GM18502 (cell line): Measurements from ENCODE around the gene FAM72A.
"Not testable (repeated sequence)": the region's sequence is repeated elsewhere in the genome, so short reads cannot be mapped to it uniquely, and the experiment has no call there.

Source experiments
- ATAC-seq: cut with Tn5 transposase; IDR thresholded peaks from one replicate; pipeline ENCODE4 v1.9.1; 2021; ENCODE audit warnings: mild to moderate bottlenecking; ENCODE audit not compliant: unreplicated experiment, poor library complexity

FAM72A gene

GRCh38 chr1:206202789-206203363, at the start of gene FAM72A:
TSS of gene FAM72A (minus strand) at chr1:206202839. CDS start at chr1:206202025, 814 bp downstream.
- ATAC-seq = peak; percentile 83

DNA sequence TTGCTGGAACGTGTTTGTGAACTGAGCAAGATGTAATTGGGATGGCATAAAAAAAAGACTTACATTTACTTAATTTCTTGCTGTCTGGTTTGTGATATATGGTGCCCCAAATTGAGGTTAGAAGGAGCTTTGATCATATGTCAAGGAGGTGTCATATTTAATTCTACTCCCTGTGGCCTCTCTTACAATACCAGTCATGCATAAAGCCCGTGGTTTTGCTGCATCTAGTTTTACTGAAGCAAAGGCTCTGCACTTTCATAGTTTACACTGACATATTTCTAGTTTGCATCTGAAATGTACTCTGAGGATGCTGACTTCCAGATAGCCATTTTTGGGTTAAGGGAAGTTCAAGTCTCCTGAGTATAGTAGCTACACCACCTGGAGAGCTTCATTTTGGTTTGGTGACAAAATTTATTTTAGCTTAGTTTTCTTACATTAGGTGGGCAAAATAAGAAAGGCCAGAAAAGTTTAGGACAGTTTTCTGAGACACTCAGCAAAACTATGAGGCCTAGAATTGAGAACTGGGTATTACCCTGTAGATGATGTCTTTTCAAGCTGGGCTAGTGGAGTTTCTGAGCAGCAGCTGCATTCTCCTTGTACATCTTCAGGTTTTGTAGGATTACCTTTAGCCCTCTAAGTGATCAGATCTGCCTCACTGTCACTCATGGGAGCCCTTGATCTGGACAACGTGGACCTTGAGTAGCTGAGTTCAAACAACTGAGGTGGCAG, 48.5 kb upstream of the FAM72A start:
- not testable (repeated sequence) for ATAC-seq

DNA sequence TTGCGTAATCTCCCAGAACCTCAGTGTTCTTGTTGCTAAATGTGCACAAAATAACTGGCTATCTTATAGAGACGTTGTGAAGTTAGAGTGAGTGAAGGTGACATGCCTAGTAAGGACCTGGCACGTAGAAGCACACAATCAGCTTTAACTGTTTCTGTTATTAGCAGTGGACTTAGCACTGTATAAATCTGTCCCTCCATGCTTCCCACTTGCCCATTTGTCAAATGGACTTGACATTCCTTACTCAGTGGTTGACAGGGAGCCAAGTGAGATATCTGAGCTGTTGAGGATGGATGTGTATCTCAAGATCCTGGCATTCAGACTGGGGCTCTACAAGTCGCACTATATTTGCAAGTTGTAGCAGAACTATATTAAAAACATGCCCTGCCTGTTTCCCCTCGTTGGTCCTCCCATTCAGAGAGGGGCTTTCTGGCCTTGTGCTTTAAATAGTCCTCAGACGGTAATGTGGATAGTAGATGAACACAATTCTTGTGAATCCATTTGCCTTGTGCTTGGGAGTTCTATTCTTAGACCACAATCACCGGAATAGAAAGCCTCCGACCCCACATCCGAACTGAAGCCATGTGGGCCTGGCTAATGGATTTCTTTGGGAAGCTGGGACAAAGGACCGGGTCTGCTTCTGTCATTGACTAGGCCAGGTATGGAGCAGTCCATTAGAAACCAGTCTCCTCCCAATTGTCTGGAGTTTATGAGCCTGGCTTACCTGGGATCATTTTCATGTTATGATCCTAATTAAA, 43.7 kb upstream of the FAM72A start:
- not testable (repeated sequence) for ATAC-seq

DNA sequence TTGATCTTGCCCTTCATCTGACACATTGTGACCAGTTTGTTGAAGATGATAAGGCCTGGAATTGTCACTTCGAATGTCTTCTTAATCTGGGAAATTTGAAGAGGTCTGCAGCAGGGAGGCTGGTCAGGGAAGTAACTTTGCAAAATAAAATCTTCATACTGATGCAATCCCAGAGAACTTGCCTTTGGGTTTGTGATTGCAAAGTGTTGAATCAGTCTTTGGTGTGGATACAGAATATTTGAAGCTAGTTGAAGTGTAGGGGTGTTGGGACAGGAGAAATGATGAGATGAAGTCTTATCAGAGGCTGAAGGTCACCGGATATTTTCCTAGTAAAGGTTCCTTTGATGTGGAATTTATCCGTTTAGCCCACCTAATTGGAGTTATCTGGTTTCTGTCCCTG, 42.8 kb upstream of the FAM72A start:
- not testable (repeated sequence) for ATAC-seq

- peak; percentile 98 for ATAC-seq
These were observed 40.7 kb upstream of the FAM72A start for GRCh38 chr1:206243335-206243734.

- peak; percentile 47 for ATAC-seq
These were observed 37.6 kb upstream of the FAM72A start for GRCh38 chr1:206240288-206240687.

GRCh38 chr1:206235190-206235589, 32.6 kb upstream of the FAM72A start:
- ATAC-seq = not testable (repeated sequence)

DNA sequence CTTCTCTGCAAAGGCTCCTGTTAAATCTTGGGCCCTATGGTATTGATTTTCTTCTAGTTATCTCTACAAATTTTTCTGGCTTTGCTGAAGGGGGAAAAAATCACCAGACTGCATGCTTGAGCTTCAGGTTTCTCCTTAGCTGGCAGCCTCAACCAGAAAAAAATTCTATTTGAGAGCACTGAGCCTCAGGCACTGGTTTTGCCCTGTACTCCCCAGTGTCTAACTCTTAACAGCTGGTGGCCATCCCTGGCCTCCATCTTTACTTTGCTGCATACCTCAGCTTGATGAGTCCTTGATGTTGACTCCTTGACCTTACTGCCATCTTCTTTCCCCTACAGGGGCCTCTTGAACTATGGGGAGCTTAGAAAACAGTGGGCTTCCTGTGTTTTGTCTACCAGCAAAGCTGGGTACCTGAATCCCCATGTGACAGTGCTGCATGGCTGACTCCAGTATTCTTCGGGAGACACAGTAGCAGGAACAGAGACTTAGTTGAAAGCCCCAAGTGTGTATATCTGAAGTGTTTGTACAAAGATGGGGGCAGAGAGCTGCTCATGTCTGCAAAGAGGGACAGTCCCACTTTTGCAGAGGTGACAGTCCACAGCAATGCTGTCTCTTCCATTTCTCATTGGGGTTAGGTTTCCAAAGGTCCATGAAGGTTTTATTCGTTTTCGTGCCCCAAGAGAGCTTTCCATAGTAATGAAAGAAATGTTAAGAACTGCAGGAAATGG, 31.7 kb upstream of the FAM72A start:
- ATAC-seq = not testable (repeated sequence)

GRCh38 chr1:206232970-206233645, 30.5 kb upstream of the FAM72A start:
- ATAC-seq = peak; percentile 60

DNA sequence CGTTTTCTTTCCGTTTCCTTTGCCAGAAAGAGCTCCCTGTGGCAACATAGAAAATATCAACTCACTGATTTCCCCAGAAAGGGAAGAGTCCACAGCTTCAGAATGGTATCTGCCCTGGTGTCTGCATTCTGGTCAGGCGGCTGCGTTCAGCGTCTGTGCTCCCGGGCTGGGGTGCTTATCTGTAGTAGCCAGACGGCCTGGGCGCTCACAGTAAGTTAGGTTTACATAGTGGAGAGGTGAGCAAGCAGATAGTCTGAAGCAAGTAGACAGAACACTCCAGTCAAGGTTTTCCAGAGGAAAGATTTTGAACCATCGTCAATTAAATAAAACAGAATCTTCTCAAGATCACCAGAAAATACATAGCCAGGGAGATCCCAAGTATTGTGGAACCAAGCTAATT, 29.4 kb upstream of the FAM72A start:
- not testable (repeated sequence) for ATAC-seq

DNA sequence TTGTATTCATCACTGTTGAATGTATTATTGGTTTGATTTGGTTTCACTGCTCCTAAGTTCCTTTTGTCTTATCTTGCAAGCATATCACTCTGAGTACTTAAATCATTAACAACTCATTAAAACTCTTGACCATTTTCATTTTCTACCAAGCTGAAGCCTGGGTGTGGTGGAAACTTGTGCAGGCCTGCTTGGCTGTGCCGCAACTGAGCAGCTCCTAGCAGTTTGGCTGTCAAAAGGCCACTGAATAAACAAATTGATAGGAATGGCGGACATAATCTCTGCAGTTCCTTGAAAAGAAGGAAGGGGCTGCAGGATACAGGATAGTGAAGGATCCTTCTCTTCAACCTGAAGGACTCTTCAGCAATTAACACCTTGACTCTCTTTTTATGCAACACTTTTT, 26.6 kb upstream of the FAM72A start:
- not testable (repeated sequence) for ATAC-seq

GRCh38 chr1:206226886-206227285, 24.2 kb upstream of the FAM72A start:
- not testable (repeated sequence) for ATAC-seq

GRCh38 chr1:206225386-206225785, 22.7 kb upstream of the FAM72A start:
- ATAC-seq = not testable (repeated sequence)

DNA sequence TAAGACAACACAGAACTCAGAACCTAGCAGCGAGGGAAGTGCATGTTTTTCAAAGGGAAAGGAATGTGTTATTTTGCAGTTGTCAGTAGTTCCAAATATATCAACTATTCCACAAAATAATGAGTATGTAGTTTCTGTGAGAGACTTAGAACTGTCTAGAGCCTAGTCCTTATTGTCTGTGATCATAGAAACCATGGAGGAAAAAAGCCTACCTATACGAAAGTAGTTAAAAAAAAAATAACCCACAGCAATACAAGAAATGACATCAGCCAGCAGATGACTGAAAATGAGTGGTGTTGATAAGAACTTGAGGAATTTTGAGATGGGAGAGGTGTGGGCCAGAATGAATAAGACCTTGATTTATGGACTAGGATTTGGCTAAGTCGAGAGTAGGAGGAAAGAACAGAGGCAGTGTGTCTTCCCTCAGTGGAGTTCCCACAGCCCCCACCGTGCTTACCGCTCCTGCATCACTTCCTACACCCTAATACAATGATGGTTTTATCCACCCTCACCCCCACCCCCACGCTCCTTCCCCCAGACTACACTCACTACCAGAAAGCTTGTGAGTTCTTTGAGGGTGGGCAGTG, 21.6 kb upstream of the FAM72A start:
- ATAC-seq = not testable (repeated sequence)

GRCh38 chr1:206221585-206221984, 18.9 kb upstream of the FAM72A start:
- not testable (repeated sequence) for ATAC-seq

GRCh38 chr1:206220332-206221000, 17.8 kb upstream of the FAM72A start:
- not testable (repeated sequence) for ATAC-seq

DNA sequence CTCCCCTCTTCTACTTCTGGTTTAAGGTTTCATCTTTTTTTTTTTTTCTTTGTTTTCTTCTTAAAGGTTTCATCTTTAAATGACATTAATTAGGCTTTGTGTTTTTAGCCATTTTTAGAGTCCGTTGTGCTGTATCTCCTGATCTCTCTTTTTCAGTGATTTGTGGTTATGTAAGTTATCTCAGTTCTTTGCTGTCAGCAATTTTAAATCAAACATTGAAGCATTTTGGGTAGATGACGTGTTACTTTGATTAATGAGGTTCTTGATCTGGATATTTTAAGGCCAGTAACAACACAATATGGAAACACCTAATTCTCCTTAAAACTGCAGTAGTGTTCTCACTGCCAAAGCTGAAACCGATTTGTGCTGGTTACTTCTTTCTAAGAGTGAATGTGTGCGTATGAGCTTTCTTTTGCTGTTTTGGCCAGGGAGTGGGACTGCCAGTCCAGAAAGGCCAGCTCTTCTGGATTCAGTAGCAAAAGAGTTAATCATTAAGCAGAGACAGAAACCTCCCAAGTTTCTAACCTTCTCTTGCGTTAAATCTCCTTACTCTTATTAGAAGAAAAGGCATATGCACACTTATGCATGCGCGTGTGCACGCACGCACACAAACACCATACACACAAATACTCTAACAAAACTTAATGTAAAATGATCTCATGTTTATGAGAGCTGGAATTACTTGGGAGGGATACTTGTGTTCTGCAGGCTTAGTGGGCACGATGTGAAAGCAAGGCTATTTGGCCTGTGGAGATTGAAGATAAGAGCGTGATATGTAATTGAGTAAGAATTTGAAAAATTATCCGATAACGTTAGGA, 17.1 kb upstream of the FAM72A start:
- ATAC-seq = not testable (repeated sequence)

DNA sequence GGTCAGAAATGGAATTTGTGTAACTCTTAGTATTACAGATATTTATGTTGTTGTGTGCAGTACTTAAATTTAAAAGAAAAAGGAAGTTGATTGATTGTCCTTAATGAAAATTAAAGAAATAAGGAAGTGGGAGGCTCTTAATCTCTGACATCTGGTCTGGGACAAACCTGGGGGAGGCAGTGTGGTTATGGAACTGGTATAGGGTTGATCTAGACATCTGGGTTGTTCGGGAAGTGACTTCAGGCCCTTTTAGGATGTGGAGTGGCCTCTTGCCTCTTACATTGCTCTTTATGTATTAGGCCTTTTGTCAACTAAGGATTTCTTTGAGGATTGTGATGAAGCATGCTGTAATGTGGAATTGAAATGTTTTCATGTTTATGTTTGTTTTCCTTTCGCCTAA, 16.1 kb upstream of the FAM72A start:
- ATAC-seq = not testable (repeated sequence)
